Stimulated activated CD4-positive, alpha-beta T cell treated with anti-CD3 and anti-CD28 coated beads, Interleukin-12 subunit alpha, Interleukin-12 subunit beta, amount 100 ng/mL, for 48 hours (primary cell): ENCODE measurements around the gene ANAPC5.

Experiments
- DNase-seq, 3 donors: peaks; one replicate each; pipeline ENCODE4 v3.0.0-alpha.2; 2020; ENCODE audit warnings: low read depth in 2 of 3, low spot score in 1 of 3

ANAPC5 gene

DNA sequence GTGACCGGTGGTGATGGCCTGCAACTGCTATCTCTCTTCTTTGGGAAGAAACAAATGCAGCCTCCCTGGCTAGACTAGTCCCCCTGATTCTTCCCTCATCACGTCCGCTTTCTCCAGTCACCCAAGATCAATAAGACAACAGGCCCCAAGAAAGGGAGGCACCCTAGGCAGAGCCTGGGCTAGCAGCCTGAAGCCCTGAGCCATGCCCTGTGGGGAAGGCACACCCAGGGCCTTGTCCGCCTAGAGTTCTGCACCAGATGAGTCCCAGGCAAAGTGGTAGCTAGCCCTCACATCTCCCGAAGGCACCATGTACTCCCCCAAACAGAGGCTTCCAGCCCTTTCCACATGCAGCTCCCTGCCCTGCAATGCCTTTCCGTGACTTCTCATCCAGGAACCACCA is 90.8 kb downstream of the ANAPC5 start:
- no peak for DNase-seq

DNA sequence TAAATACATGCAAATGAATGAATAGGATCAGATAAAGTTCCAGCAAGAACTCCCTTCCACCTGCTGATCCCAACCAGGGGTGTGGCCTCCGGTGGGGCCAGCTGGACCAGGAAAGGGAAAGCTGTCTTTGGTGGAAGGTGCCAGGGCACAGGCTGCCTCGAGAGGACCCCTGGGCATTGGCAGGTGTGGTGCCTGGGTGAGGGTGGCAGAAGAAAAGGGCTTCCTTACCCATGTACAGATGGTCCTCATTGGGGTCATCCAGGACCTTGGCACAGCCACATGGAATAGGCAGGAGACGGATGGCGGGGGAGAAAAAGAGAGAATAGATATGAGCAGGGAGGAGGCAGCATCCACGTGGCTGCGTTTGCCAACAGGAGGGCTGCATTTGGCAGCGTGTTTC is 92.1 kb downstream of the ANAPC5 start:
- no peak for DNase-seq

GRCh38 chr12:121259074-121259473 is 93.1 kb downstream of the ANAPC5 start:
- no peak for DNase-seq
